NCI-H146 treated with DMSO at 0.1 percent for 48 hours (cell line): ENCODE results near the gene GAR1.
"Not testable (repeated sequence)": the region's sequence is repeated elsewhere in the genome, so short reads cannot be mapped to it uniquely, and the experiment has no call there.

Source experiments
- DNase-seq: peaks from one replicate; lab custom pipeline; 2025; ENCODE audit not compliant: unreplicated experiment; lab: John Stamatoyannopoulos, UW

GAR1 gene

DNA sequence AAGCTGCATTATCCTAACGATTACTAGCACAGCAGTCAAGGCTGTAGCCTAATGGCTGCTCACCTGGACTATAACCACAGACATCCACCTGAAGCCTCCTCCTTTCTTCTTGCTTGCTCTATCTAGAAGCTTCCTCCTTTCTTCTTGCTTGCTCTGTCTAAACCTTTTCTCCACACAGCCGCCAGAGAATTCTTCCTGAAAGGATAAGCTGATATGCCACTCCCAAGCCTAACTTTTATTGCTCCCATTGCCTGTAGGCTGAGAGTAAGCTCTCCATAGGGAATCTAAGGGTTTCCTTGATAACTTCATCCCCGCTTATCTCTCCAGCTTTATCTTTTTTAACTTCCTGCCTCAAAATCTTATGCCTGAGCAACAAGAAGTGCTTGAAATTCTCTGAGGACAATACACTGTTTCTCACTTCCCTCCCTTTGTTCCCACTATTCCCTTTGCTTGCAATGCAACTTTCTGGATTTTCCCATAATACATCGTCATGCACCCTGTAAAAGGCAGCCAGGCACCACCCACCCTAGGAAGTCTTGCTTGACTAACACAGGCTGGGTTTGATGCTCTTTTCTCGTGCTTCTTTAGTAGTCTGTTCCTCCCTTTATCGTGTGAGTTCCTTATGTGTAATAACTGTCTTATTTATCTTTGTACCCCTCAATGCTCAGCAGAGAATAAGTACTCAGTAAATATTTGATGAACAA, 31.0 kb downstream of the GAR1 start:
- no peak for DNase-seq

DNA sequence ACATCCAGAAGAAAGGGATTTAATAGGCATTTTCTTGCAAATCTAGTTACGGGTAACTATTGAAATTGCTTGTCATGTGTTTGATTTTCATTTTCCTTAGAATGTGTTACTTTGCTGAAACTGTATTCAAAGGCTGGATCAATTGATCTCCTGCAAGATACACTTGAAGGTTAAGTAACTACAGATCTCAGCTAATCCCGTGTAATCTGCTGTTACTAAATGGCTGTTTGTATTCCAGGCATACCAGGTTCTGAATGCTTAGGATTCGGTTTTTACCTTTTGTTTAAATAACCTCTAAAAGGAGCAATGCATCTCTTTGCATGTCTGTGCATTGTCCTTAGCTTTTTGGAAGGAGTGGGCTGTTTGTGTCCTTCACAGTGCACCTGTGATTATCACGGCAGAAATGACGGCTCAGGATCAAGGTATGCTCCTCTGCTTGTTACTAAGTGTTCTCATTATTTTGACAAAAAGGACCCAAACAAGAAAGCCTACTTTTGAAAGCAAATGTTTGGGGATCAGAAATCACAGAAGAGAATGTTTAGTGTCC, 32.4 kb downstream of the GAR1 start, which contains the start of gene LRIT3:
TSS of gene LRIT3 (plus strand) at position 212 of the 547 bp plus-strand sequence. CDS start at position 307, 95 bp downstream.
- no peak for DNase-seq

DNA sequence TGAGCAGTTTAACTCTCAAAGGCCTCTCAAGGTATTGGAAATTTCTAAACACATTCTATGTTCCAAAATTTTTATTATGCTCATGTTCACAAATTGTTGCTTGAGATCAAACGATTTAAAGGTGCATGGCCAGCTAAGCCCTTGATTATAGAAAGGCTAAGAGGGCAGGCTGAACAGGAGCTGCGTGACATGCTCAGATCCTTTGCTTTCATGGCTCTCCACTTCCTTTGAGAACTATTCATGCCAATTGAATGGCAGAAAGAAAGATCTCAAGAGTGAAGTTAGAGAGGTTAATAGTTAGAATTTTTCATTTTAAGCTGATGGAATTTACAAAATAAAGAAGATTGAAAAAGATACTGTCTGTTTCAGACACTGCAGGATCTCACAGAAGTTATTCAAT, 32.9 kb downstream of the GAR1 start:
- DNase-seq: no peak

DNA sequence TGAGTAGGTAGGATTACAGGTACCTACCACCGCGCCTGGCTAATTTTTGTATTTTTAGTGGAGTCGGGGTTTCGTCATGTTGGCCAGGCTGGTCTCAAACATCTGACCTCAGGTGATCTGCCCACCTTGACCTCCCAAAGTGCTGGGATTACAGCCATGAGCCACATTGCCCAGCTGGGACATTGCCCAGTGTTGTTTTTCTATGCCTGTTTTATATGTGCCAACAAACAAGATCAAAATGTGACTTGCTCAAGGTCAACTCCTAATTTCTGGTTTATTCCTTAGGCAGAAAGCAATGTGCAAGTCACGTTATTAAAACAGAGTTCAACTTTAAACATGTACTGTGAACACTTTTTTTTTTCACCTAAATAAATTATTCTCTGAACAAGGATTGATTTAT, 35.0 kb downstream of the GAR1 start:
- DNase-seq: no peak

DNA sequence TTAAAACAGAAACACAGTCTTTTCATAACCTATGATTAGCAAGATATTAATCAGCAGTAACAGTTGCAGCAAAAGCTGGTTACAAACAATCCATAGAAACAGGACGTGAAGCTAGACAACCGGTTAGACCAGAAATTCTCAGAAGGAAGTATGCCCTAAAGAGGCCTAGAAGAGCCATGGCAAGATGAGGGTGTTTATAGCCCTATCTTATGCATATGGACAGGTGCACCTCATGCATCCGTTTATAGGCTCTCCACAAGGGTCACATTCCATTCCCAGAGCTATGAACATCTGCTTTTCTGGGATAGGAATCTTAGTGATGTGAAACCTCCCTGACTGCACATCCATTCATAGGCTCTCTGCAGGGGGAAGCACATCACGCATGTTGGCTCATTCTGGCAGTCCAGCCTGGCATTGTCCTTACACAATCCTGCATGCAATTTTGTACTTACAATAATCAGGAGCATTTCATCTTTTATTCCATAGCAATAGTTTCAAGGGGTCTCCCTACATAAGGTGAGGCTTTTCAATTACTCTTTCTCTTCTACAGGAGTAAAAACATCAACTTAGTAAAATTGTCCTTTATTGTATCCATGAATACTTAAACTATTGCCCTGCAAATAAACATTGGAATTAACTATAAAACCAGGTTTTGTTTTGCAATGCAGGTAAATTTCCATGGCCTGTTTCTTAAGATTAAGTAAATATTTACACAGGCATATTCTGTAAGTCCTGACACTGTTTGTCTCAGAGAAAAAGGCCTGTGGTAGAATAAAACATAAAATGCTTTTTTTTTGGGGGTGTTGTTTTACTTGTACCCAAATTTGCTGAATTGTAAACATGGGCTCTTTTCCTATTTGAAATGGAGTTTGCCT, 44.1 kb downstream of the GAR1 start:
- DNase-seq: not testable (repeated sequence)

DNA sequence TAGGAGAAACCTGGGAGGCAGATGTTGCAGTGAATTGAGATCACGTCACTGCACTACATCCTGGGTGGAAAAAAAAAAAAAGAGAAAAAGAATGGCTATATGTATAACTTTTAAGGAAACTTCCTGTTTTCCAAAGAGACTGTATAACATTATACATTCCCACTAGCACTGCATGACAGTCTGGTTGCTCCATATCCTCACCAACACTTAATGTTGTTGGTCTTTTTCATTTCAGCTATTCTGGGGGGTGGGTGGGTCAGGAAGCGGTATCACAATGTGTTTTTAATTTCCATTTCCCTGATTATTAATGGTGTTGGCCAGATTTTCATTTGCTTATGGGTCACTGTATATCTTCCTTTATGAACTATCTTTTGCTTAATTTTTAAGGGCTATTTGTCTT, 45.7 kb downstream of the GAR1 start:
- no peak for DNase-seq

DNA sequence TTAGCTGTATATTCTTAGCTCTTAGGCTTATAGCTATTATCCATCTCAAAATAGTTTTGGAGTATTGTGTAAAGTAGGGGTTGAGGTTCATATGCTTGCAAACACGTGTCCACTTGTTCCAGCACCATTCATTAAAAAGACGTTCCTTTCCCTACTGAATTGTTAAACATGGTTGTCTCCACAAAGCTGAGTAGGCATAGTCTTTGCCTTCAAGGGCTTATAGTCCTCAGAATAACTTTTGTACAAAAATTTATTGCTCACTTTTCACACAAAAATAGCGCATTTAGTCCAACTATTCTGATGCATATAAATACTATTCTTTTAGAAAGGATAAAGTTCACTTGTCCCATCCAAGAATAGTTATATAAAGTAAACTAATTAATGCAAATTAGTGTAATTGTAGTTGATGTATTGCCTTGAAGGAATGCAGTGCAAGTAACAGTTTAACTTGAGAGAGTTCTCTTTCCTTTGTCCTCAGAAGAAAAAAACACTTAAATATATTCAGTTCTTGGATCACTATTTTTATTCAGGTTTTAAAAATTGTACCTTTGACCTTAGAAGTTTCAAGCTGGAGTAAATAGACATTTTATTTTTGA, 46.5 kb downstream of the GAR1 start:
- DNase-seq: no peak

DNA sequence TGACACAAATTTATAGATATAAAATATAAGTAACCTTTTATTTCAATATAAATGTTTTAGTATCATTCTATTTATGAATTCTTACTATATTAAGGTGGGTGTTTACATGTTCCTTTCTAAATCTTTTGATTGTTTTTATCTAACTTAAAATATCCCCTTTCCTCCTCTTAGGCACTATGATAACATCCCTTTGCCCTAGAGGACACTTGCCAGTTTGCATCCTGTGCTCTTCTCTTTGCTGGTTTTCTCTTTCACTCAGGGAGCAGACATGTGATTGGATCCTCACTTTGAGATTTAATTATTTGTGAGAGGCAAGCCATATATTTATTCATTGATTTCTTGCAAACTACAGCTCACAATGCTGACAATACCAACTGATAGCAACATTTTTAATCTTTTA, 48.6 kb downstream of the GAR1 start:
- no peak for DNase-seq

DNA sequence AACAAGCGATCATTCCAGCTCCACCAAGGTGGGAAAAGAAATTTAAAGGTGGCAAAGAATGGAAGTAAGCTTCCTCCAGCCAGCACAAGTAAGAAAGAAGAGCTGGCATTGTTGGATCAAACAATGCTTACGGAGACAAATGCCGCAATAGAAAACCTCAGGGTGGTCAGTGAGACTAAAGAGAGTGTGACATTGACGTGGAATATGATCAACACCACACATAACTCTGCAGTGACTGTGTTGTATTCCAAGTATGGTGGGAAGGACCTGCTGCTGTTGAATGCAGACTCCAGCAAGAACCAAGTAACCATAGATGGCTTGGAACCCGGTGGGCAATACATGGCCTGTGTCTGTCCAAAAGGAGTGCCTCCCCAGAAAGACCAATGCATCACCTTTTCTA, 54.5 kb downstream of the GAR1 start:
- no peak for DNase-seq

DNA sequence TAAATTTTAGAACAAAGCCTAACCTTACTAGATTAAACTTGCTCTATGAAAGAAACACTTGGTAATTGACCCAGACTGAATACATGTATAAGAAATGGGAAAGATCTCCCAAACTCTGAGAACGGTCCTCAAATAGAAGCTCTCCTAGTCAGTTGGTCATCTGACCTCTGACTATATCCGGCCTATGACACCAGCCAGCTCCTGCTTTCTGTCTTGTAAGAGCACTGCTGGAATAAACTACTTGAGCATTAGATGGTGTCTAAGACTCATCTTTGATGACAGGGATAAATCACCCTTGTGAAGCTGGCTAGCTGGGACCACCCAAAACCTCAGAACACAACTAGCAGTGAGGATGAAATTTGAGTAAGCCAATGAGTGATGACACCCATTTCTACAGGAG, 56.5 kb downstream of the GAR1 start:
- no peak for DNase-seq

DNA sequence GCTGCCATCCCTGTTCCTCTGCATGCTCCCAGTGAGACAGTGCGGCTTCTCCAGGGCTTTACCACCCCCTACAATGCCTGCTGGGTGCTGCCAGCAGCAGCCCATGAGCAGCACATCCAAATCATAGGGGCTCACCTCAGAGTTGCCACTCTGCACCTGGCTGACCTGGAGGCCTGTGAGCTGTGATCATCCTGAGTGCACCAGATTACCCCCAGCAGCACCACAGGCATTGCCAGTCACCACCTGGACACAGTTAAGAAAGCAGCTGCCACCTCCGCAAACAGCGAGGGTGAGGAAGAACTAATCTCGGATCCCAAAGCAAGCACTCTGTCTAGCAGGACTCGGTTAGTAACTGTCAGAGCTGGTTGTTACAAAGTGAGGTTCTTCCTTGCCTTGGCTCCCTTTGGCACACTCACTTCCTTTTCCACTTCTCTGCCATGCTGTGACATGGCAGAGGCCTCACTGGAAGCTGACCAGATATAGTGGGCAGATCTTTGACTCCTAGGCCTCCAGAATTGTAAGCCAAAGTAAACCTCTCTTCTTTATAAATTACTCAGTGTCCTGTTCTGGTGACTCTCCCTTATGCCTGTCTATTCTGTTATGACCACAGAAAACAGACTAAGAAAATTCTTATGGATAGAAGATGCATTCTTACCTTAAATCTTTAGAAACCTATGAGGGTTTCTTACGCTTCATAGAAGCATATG, 57.5 kb downstream of the GAR1 start:
- no peak for DNase-seq

DNA sequence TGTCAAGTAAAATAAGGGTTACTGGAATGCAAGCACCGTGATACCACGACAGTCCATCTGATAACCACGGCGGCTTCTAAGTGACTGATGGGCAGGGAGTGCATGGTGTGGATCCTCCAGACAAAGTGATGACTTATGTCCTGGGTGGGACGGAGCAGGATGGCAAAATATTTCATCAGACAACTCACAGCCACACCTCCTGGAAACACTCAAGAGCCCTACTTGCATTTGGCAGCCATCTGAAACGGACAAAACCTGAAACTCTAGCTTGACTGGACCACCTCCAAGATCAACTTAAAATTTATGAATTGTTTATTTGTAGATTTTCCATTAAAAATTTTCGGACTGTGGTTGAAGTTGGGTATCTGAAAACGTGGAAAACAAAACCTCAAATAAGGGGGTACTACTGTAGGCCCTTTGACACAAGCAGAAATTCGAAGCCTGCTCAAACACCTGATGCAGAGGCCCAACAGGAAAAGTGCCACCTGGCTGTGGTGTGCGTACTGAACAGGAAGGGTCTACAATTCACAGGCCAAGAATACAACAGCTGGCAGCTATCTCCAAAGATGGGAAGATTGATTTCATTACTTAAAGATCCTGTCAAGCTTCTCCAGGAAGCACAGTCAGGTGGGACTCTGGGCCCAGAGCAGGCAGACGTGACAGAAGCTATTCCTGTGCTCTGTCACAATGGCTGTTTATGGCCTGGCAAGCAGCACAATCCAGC, 58.4 kb downstream of the GAR1 start:
- no peak for DNase-seq
